Adipose tissue (tissue), 3 donors: ENCODE data around the gene ERC1. TPM values are rescaled to one million over a fixed set of nuclear protein-coding genes. Genes with fewer than 3 reads are reported as not detected.

Experiments
- H3K27ac ChIP-seq: one replicate; pipeline ENCODE4 v1.5.1; 2013; ENCODE audit warnings: low read depth, low read length
- WGBS, 3 donors: extraction: QIAGEN DNeasy Blood & Tissue Kit; methylation state at CpG; one replicate each; pipeline ENCODE4 v1.1.7; 2013; 5-methylcytosine and 5-hydroxymethylcytosine counted together
- polyA plus RNA-seq, 3 donors: library from polyadenylated mRNA; stranded (reverse); fragments of 200-250 nt; gene quantifications; one replicate each; pipeline ENCODE4 v1.2.3, GENCODE V29; 2013
- donor health status: healthy with polysubstance abuse.
- donor health status: Bipolar disorder and iron deficiency.
- donor health status: healthy.

Gene ERC1
- polyA plus RNA-seq, 3 donors, result 4.0 to 16.4 (median 12.8) TPM

- 73 to 88% (median 75%) methylated on average over 5 of the region's 5 CpGs for WGBS, 3 donors
- H3K27ac ChIP-seq, result no peak overlapping the region
Observed at GRCh38 chr12:1369460-1369859, 378.4 kb downstream of the ERC1 start.

- WGBS, 3 donors, result 89 to 92% (median 92%) methylated on average over 1 of the region's 1 CpG
- H3K27ac ChIP-seq, result no peak overlapping the region
Observed at GRCh38 chr12:1369938-1370500, 379.0 kb downstream of the ERC1 start.

GRCh38 chr12:1373901-1374735, 383.1 kb downstream of the ERC1 start:
- H3K27ac ChIP-seq, result no peak overlapping the region
- 72 to 92% (median 72%) methylated on average over 8 of the region's 8 CpGs for WGBS, 3 donors

GRCh38 chr12:1375323-1375722, 384.3 kb downstream of the ERC1 start:
- WGBS, 3 donors, result 61 to 93% (median 91%) methylated on average over 6 of the region's 6 CpGs
- no peak overlapping the region for H3K27ac ChIP-seq

GRCh38 chr12:1377117-1377516, 386.1 kb downstream of the ERC1 start:
- WGBS, 3 donors, result 95 to 98% (median 98%) methylated on average over 5 of the region's 5 CpGs
- no peak overlapping the region for H3K27ac ChIP-seq

GRCh38 chr12:1377681-1378080, 386.7 kb downstream of the ERC1 start:
- WGBS, 3 donors, result 82 to 91% (median 84%) methylated on average over 3 of the region's 3 CpGs

GRCh38 chr12:1380171-1380851, 389.3 kb downstream of the ERC1 start:
- no peak overlapping the region for H3K27ac ChIP-seq
- WGBS, 3 donors, result 89 to 94% (median 91%) methylated on average over 12 of the region's 12 CpGs

More at GRCh38 chr12:1377681-1378080, 386.7 kb downstream of the ERC1 start:
- no peak overlapping the region for H3K27ac ChIP-seq

- WGBS, 3 donors, result 81 to 97% (median 96%) methylated on average over 6 of the region's 6 CpGs
Observed at GRCh38 chr12:1382151-1382550, 391.1 kb downstream of the ERC1 start.

GRCh38 chr12:1382826-1383225, 391.8 kb downstream of the ERC1 start:
- H3K27ac ChIP-seq, result no peak overlapping the region
- WGBS, 3 donors, result 54 to 81% (median 59%) methylated on average over 4 of the region's 4 CpGs

More at GRCh38 chr12:1382151-1382550, 391.1 kb downstream of the ERC1 start:
- H3K27ac ChIP-seq, result no peak overlapping the region

- H3K27ac ChIP-seq, result no peak overlapping the region
- WGBS, 3 donors, result 89 to 92% (median 92%) methylated on average over 4 of the region's 4 CpGs
Observed at GRCh38 chr12:1383758-1384157, 392.7 kb downstream of the ERC1 start.

- WGBS, 3 donors, result 61 to 76% (median 74%) methylated on average over 4 of the region's 4 CpGs
- H3K27ac ChIP-seq, result no peak overlapping the region
Observed at GRCh38 chr12:1384910-1385309, 393.9 kb downstream of the ERC1 start.

GRCh38 chr12:1391722-1392121, 400.7 kb downstream of the ERC1 start:
- no peak overlapping the region for H3K27ac ChIP-seq

- 91 to 95% (median 93%) methylated on average over 4 of the region's 4 CpGs for whole genome bisulfite sequencing, 3 donors
- no peak overlapping the region for H3K27ac ChIP-seq
Observed at GRCh38 chr12:1395421-1395955, 404.5 kb downstream of the ERC1 start.

- 95 to 100% (median 98%) methylated on average over 3 of the region's 3 CpGs for WGBS, 3 donors
- no peak overlapping the region for H3K27ac ChIP-seq
Observed at GRCh38 chr12:1398673-1399072, 407.6 kb downstream of the ERC1 start.

- WGBS, 3 donors, result 96 to 98% (median 97%) methylated on average over 3 of the region's 3 CpGs
- no peak overlapping the region for H3K27ac ChIP-seq
Observed at GRCh38 chr12:1401891-1402290, 410.9 kb downstream of the ERC1 start.

- no peak overlapping the region for H3K27ac ChIP-seq
- 67 to 90% (median 75%) methylated on average over 4 of the region's 4 CpGs for WGBS, 3 donors
Observed at GRCh38 chr12:1403417-1403816, 412.4 kb downstream of the ERC1 start.

GRCh38 chr12:1405619-1406018, 414.6 kb downstream of the ERC1 start:
- WGBS, 3 donors, result 97 to 98% (median 97%) methylated on average over 5 of the region's 5 CpGs

GRCh38 chr12:1410794-1411193, 419.8 kb downstream of the ERC1 start:
- no peak overlapping the region for H3K27ac ChIP-seq
- 85 to 96% (median 94%) methylated on average over 1 of the region's 1 CpG for WGBS, 3 donors

More at GRCh38 chr12:1405619-1406018, 414.6 kb downstream of the ERC1 start:
- no peak overlapping the region for H3K27ac ChIP-seq

GRCh38 chr12:1413930-1414329, 422.9 kb downstream of the ERC1 start:
- H3K27ac ChIP-seq, result no peak overlapping the region
- WGBS, 3 donors, result 97 to 98% (median 97%) methylated on average over 12 of the region's 12 CpGs
